ENCODE results near the gene MAP2K3.
"Not testable (repeated sequence)": the region's sequence is repeated elsewhere in the genome, so short reads cannot be mapped to it uniquely, and the experiment has no call there.

The MAP2K3 gene

DNA sequence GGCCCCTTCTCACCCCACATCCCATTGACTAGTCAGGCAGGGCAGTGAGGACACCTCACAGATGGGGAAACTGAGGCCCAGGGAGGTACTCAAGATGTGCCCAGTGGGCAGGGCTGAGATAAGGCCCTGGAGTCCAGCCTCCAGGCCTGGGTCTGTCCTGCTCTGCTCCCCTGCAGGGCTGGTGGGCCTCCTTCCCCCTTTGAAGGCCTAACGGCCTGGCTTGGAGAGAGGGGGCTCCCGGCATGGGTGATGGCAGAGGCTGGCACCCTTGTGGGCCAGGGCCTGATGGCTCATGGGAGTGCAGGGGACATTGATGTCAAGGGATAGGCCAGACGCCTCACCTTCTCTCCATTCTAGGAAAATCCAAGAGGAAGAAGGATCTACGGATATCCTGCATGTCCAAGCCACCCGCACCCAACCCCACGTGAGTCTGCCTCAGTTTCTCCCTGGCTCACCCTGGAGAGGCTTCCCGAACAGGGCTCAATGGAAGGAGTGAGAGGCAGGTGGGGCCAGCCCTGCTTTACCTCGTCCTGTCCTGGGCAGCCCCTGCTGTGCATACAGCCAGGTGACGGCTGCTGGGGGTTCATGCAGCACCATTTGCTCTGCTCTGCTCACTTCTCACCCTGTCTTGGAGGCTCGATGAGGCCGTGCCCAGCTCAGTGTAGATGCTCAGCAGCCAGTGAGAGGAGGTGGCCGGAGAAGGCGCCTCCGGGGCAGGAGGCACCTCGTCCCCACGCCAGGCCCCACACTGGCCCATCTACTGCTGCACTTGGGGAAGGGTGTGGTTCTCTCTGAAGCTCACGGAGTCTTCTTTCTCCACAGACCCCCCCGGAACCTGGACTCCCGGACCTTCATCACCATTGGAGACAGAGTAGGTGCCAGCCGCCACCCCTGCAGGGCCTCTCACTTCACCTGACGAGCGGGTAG is 13.8 kb downstream of the MAP2K3 start:
- peak overlapping the region; percentile 65 for H3K27ac Mint-ChIP-seq (ENCODE audit: low read depth)
- H3K4me3 Mint-ChIP-seq: no peak overlapping the region
- peaks cover 34% of the 10 kb centered on the region for H3K36me3 Mint-ChIP-seq (ENCODE audit: insufficient read depth)
- H3K27me3 Mint-ChIP-seq: no peaks in the 10 kb centered on the region
- ATAC-seq (replicated peaks; ENCODE audit: extremely low read depth, poor library complexity, severe bottlenecking) (no peak), DNase-seq (ENCODE audit: low spot score in 2 of 2) (no peak)
- peaks cover 27% of the 10 kb centered on the region for H3K4me1 Mint-ChIP-seq
- H3K9me3 Mint-ChIP-seq: peaks cover 4% of the 10 kb centered on the region

DNA sequence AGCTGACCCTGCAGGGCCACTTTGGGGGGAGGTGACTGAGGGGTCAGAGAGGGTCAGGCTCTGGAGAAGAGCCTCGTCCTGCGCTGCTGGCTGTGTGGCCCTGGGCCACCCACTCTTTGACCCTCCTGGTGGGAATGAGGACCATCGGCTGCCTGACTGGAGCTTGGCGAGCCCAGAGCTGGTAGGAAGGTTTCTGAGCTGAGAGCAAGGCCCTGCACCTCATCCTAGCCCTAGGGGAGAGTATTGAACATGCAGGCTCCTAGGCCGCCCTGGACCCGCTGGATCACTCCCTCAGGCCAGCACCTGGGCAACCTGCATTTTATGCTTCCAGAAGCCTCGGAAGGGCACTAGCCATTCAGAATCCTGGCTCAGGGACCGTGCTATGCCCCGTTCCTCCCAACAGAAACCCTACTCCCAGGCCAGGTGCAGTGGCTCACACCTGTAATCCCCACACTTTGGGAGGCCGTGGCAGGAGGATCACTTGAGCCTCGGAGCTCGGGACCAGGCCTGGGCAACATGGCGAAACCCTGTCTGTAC is 14.5 kb downstream of the MAP2K3 start:
- Mint-ChIP-seq H3K36me3 (ENCODE audit: insufficient read depth) (peaks cover 41% of the 10 kb centered on the region), H3K9me3 (peaks cover 4% of the 10 kb centered on the region), H3K4me1 (peaks cover 24% of the 10 kb centered on the region), H3K4me3 (no peak overlapping the region), H3K27ac (ENCODE audit: low read depth) (peak overlapping the region; percentile 65), H3K27me3 (no peaks in the 10 kb centered on the region)
- ATAC-seq (replicated peaks; ENCODE audit: extremely low read depth, poor library complexity, severe bottlenecking): no peak
- no peak for DNase-seq (ENCODE audit: low spot score in 2 of 2)

DNA sequence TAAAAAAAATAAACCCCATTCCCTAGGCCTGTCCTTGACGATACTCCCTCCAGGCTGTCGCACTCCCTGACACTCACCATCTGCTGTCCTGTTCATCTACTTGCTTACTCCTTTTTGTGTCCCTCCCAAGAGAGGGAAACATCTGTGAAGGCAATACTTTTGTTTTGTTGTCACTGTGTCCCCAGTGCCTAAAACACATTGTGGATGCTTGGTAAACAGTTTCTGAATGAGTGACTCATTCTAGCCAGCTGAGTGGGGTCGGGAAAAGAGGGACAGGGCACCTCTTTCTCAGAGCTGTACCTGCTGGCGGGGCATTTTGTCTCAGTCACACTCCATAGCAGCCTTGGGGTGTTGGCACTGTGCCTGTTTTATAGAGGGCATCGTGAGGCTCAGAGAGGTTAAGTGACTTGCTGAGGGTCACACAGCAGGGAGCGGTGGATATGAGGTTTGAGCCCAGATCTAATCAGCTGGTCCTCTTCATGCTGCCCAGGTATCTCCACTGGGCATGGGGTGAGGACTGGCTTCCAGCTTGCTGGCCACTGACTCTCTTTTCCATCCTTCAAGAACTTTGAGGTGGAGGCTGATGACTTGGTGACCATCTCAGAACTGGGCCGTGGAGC is 15.6 kb downstream of the MAP2K3 start:
- Mint-ChIP-seq H3K4me3 (no peak overlapping the region), H3K4me1 (peaks cover 14% of the 10 kb centered on the region), H3K9me3 (no peaks in the 10 kb centered on the region), H3K27ac (ENCODE audit: low read depth) (no peak overlapping the region), H3K27me3 (no peaks in the 10 kb centered on the region), H3K36me3 (ENCODE audit: insufficient read depth) (peaks cover 47% of the 10 kb centered on the region)
- no peak for ATAC-seq (replicated peaks; ENCODE audit: extremely low read depth, poor library complexity, severe bottlenecking)
- DNase-seq (ENCODE audit: low spot score in 2 of 2): no peak

DNA sequence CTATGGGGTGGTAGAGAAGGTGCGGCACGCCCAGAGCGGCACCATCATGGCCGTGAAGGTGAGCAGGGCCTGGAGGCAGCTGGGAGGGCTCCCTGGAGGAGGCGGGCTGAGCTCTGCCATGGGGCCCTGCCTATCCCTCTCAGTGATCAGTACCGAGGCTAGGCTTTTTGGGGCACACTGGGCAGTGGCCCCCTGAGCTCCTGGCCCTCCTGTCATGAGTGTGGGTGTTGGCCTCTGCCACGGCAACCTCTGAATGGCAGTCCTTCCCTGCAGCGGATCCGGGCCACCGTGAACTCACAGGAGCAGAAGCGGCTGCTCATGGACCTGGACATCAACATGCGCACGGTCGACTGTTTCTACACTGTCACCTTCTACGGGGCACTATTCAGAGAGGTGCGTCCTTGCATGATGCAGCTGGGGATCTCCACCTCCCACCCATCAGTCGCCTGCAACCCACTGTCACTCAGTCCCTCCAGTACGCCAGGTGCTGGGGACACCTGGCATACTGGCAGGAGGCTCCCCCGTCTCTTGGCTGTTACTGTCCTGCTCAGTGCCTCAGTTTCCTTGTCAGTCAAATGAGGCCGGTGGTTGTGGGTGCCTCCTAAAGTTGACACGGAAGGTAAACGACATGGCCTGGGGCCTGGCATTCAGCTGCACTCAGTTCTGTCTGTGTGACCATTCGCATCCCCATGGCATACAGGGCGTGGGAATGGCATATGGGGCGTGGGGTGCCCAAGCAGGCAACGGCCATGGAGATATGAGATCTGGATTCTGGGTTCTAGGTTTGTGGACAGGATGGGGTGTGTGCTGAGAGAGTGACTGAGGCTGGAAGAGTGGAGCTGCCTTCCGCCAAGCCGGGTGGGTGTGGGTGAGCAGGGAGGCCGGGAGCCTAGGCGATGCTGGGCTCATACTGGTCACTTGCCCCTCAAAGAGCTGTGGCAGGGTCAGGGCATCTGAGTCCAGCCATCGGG is 16.4 kb downstream of the MAP2K3 start:
- Mint-ChIP-seq H3K27me3 (no peaks in the 10 kb centered on the region), H3K4me1 (peaks cover 13% of the 10 kb centered on the region), H3K4me3 (no peak overlapping the region), H3K9me3 (no peaks in the 10 kb centered on the region), H3K27ac (ENCODE audit: low read depth) (peak overlapping the region; percentile 22), H3K36me3 (ENCODE audit: insufficient read depth) (peaks cover 50% of the 10 kb centered on the region)
- no peak for ATAC-seq (replicated peaks; ENCODE audit: extremely low read depth, poor library complexity, severe bottlenecking)
- DNase-seq (ENCODE audit: low spot score in 2 of 2): no peak

DNA sequence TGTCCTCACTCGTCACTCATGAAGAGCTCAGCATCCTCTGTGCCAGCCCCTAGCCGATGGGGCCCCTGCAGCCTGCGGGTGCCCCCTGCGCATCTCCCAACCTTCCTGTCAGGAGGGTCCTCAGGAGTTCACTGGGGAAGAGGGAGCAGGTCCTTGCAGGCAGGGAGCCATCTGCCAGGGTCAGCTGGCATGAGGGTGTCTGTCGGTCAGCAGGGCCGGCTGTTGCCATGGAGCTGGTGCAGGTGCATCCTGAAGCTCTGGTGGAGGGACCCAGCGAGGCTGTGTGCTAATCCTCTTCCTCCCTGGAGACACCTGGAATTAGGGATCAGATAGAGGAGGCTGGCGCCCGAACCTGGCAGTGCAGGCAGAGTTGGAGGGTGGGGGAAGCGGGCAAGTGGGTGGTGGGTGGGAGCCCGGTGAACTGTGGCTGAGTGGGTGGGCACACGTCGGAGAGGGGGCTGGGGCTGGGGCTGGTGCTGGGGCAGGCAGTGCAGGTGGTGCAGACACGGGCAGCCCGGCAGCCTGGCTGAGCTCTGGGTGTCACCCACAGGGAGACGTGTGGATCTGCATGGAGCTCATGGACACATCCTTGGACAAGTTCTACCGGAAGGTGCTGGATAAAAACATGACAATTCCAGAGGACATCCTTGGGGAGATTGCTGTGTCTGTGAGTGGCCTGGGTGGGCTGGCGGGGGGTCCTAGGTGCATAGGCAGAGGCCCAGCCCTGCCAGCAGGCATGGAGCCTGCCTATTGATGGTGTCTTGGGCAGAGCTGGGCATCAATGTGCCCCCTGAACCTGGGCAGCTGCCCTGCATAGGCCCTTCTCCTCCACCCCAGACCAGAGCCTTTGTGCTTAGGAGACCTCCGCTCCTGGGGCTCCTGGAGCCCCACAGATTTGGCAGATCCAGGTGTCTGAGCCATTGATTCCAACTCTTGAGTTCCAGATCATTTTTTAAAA is 17.4 kb downstream of the MAP2K3 start:
- peak overlapping the region; percentile 22 for H3K27ac Mint-ChIP-seq (ENCODE audit: low read depth)
- ATAC-seq (replicated peaks; ENCODE audit: extremely low read depth, poor library complexity, severe bottlenecking): no peak
- no peaks in the 10 kb centered on the region for H3K27me3 Mint-ChIP-seq
- peaks cover 7% of the 10 kb centered on the region for H3K4me1 Mint-ChIP-seq
- DNase-seq (ENCODE audit: low spot score in 2 of 2): no peak
- H3K9me3 Mint-ChIP-seq: no peaks in the 10 kb centered on the region
- H3K36me3 Mint-ChIP-seq (ENCODE audit: insufficient read depth): peaks cover 55% of the 10 kb centered on the region
- no peak overlapping the region for H3K4me3 Mint-ChIP-seq

DNA sequence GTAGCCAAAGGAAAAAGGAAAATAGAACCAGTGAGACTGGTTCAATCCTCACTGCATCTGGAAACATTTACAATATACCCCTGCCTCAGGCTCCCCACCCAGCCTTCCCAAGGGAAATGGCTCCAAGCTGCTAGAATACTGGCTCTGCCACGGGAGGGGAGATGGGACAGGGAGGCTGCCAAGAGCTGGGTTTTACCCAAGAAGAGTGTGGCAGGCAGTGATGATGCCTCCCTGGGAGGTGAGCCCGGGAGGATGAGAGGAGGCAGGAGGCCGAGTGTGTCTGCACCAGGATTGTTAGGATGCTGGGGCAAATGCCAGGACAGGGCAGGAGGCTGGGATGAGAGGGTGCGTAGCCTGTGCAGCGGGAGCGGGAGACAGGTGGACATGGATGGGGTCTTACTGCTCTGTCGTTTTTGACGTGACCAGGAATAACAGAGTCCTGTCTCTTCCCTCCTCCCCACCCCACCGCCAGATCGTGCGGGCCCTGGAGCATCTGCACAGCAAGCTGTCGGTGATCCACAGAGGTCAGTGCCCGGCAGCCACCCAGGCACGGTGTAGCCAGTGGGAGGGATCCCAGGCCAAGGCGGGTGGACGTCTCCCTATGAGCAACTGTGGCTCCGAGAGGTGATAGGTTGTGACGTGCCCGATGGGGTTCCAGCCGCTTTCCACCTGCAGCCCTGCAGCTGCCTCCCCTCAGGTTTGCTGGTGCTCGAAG is 18.4 kb downstream of the MAP2K3 start:
- Mint-ChIP-seq H3K4me1 (peaks cover 5% of the 10 kb centered on the region), H3K36me3 (ENCODE audit: insufficient read depth) (peaks cover 58% of the 10 kb centered on the region), H3K27me3 (no peaks in the 10 kb centered on the region), H3K4me3 (no peak overlapping the region), H3K27ac (ENCODE audit: low read depth) (peak overlapping the region; percentile 22), H3K9me3 (no peaks in the 10 kb centered on the region)
- DNase-seq (ENCODE audit: low spot score in 2 of 2) (no peak), ATAC-seq (replicated peaks; ENCODE audit: extremely low read depth, poor library complexity, severe bottlenecking) (no peak)

DNA sequence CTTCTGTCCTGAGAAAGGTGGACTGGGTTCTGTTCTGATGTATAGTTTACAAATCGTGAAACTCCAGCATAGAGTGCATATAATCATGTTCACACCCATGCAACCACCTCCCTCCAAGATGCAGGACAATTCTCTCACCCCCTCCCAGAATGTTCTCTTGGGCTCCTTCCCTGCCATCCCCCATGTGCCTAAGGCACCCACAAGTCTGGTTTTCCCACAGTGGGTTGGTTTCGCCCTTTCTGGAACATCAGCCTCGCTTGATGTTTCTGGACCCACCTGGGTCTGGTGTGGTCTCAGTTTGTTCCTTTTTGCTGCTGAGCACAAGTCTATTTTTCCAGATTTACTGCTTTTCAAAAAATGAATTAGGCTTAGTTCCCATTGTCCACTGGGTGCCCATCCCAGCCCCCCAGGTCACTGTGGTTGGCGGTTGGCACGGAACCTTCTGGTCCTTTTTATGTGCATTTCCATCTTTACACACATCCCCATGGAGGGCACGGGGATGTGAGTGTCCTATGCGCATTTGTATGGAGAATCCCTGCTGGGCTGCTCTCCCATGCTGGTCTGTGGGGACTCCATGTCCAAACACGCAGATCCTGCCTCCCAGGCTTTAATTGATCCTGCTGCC is 19.0 kb downstream of the MAP2K3 start:
- no peak overlapping the region for H3K27ac Mint-ChIP-seq (ENCODE audit: low read depth)
- H3K36me3 Mint-ChIP-seq (ENCODE audit: insufficient read depth): peaks cover 59% of the 10 kb centered on the region

DNA sequence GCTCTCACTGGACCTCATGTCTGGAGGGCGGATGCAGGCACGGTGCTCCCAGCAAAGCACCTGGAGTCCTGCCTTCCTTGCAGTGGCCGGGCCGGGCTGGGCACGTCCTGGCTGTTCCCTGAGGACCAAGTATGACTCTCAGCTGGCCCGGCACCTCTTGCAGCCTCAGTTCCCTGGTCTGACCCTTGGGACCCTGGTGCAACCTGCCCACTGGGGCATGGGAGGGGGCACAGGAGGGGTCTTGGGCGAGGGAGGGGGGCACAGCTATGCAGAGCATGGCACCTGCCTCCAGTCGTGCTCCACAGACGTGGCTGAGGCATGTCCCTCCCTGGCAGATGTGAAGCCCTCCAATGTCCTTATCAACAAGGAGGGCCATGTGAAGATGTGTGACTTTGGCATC is 19.6 kb downstream of the MAP2K3 start:
- no peak for DNase-seq (ENCODE audit: low spot score in 2 of 2)
- H3K27me3 Mint-ChIP-seq: no peaks in the 10 kb centered on the region
- H3K9me3 Mint-ChIP-seq: no peaks in the 10 kb centered on the region
- peaks cover 5% of the 10 kb centered on the region for H3K4me1 Mint-ChIP-seq
- H3K36me3 Mint-ChIP-seq (ENCODE audit: insufficient read depth): peaks cover 60% of the 10 kb centered on the region
- ATAC-seq (replicated peaks; ENCODE audit: extremely low read depth, poor library complexity, severe bottlenecking): no peak
- H3K4me3 Mint-ChIP-seq: no peak overlapping the region
- no peak overlapping the region for H3K27ac Mint-ChIP-seq (ENCODE audit: low read depth)

More for the DNA sequence above, 19.0 kb downstream of the MAP2K3 start:
- no peaks in the 10 kb centered on the region for H3K27me3 Mint-ChIP-seq
- H3K4me3 Mint-ChIP-seq: no peak overlapping the region
- DNase-seq (ENCODE audit: low spot score in 2 of 2): no peak
- peaks cover 5% of the 10 kb centered on the region for H3K4me1 Mint-ChIP-seq
- no peaks in the 10 kb centered on the region for H3K9me3 Mint-ChIP-seq
- no peak for ATAC-seq (replicated peaks; ENCODE audit: extremely low read depth, poor library complexity, severe bottlenecking)

DNA sequence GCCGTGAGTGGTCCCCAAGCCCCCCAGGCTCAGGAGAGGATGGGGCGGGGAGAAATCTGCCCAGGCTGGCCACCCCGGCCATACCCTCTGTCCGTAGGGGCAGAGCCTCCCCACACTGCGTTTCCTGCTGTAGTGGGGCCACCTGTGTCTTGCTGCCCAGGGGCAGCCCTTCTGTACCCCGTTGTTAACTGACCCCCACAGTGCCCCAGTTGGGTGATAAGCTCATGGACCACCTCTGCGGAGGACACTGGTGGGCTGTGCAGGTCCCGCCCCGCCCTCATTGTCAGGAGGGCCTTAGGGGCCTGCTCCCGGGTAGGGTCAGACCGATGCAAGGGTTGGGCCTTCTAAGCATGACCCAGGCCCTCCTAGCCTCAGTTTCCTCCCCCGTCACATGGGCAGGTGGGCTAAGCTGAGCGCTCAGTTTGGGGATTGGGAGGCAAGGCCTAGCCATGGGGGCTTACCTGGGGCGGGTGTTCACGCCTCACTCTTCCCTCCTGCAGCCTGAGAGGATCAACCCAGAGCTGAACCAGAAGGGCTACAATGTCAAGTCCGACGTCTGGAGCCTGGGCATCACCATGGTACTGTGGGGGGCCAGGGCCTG is 20.1 kb downstream of the MAP2K3 start:
- not testable (repeated sequence) for DNase-seq (ENCODE audit: low spot score in 2 of 2); H3K9me3 Mint-ChIP-seq; ATAC-seq (replicated peaks; ENCODE audit: extremely low read depth, poor library complexity, severe bottlenecking); H3K4me1 Mint-ChIP-seq; H3K4me3 Mint-ChIP-seq; H3K27me3 Mint-ChIP-seq; H3K27ac Mint-ChIP-seq (ENCODE audit: low read depth)
- peaks cover 62% of the 10 kb centered on the region for H3K36me3 Mint-ChIP-seq (ENCODE audit: insufficient read depth)

DNA sequence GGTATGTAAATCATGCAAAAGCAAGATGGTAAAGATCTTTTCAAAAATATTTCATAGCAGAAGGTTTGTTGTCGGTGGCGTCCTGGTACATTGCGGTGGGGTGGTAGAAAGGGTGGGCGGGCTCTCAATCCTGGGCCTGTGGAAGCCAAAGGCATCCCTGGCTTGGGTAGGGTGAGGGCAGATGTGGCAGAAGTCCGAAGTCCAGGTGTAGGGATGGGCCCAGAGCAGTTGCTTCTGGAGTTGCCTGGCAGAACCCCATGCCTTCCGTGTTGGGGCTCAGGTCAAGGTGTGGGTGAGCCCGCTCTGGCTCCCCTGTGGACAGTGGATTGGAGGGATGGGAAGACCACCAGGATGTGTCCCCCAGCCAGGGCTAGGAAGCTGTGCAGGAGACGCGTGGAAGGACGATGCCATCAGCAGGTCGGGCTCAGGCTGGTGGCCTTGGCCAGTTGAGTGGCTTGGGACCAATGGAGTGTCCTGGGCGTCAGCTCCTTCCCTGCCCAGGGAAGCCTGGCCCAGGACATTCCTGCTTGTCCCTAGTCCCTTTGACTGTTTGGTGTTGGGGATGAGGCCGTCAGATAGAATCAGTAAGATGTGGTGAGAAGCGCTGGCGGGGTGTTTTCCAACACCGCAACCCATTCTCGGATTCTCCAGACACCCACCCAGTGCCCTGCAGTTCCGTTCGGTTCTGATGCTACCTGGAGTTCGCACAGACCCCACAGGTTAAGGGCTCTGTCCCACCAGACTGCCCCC is 21.1 kb downstream of the MAP2K3 start:
- H3K27ac Mint-ChIP-seq (ENCODE audit: low read depth); ATAC-seq (replicated peaks; ENCODE audit: extremely low read depth, poor library complexity, severe bottlenecking); H3K4me3 Mint-ChIP-seq; H3K4me1 Mint-ChIP-seq; H3K9me3 Mint-ChIP-seq; H3K27me3 Mint-ChIP-seq; DNase-seq (ENCODE audit: low spot score in 2 of 2): not testable (repeated sequence)
- peaks cover 64% of the 10 kb centered on the region for H3K36me3 Mint-ChIP-seq (ENCODE audit: insufficient read depth)

Data from central memory CD8-positive, alpha-beta T cell (primary cell).